ACC112 (cell line): Measurements from ENCODE around the gene SCAP.

Experiments
- H2AFZ ChIP-seq: fragments of 200-600 bp; sonication (generic); one replicate; pipeline ENCODE4 v1.6.0; 2017; ENCODE audit warnings: antibody characterized with exemption, low read length; ENCODE audit not compliant: unreplicated experiment
- H3K27ac ChIP-seq: fragments of 200-600 bp; sonication (generic); 2 replicates; pipeline ENCODE4 v1.5.1; 2014; ENCODE audit warnings: low read depth, mild to moderate bottlenecking, antibody characterized with exemption, low read length, moderate library complexity
- H3K27me3 ChIP-seq: fragments of 200-600 bp; sonication (generic); 2 replicates; pipeline ENCODE4 v1.6.1; 2014; ENCODE audit warnings: mild to moderate bottlenecking, antibody characterized with exemption, low read length, moderate library complexity, mixed read lengths; ENCODE audit not compliant: insufficient read depth
- H3K36me3 ChIP-seq: fragments of 200-600 bp; sonication (generic); 2 replicates; pipeline ENCODE4 v1.6.1; 2016; ENCODE audit warnings: mild to moderate bottlenecking, antibody characterized with exemption, low read length, moderate library complexity, mixed read lengths; ENCODE audit not compliant: insufficient read depth
- H3K4me1 ChIP-seq: fragments of 200-600 bp; sonication (generic); one replicate; pipeline ENCODE4 v1.6.1; 2016; ENCODE audit warnings: low read length, mixed read lengths; ENCODE audit not compliant: insufficient read depth, unreplicated experiment, control insufficient read depth
- H3K4me3 ChIP-seq: fragments of 200-600 bp; sonication (generic); 2 replicates; pipeline ENCODE4 v1.5.1; 2014; ENCODE audit warnings: mild to moderate bottlenecking, low read depth, low read length
- H3K79me2 ChIP-seq: fragments of 200-600 bp; sonication (generic); one replicate; pipeline ENCODE4 v1.6.0; 2016; ENCODE audit warnings: low read length; ENCODE audit not compliant: control insufficient read depth, unreplicated experiment, insufficient read depth

The SCAP gene

GRCh38 chr3:47423548-47424145, 52.1 kb downstream of the SCAP start:
- Histone ChIP-seq H3K79me2 (no peaks in the 10 kb centered on the region), H3K27ac (no peak overlapping the region), H3K4me1 (peaks cover 8% of the 10 kb centered on the region), H3K36me3 (peaks cover 8% of the 10 kb centered on the region; the same call in 1 of the 2 replicates), H3K4me3 (no peak overlapping the region), H2AFZ (no peak overlapping the region), H3K27me3 (no peaks in the 10 kb centered on the region)

GRCh38 chr3:47422743-47423142, 53.0 kb downstream of the SCAP start:
- peaks cover 8% of the 10 kb centered on the region for H3K4me1 ChIP-seq
- no peaks in the 10 kb centered on the region for H3K79me2 ChIP-seq
- no peak overlapping the region for H3K27ac ChIP-seq
- no peaks in the 10 kb centered on the region for H3K27me3 ChIP-seq
- no peak overlapping the region for H3K4me3 ChIP-seq
- no peak overlapping the region for H2AFZ ChIP-seq
- peaks cover 8% of the 10 kb centered on the region; the same call in 1 of the 2 replicates for H3K36me3 ChIP-seq

GRCh38 chr3:47421741-47422649, 53.7 kb downstream of the SCAP start:
- Histone ChIP-seq H3K79me2 (no peaks in the 10 kb centered on the region), H3K27ac (no peak overlapping the region), H3K36me3 (peaks cover 8% of the 10 kb centered on the region; the same call in 1 of the 2 replicates), H3K27me3 (no peaks in the 10 kb centered on the region), H3K4me1 (peaks cover 8% of the 10 kb centered on the region), H3K4me3 (no peak overlapping the region), H2AFZ (no peak overlapping the region)

GRCh38 chr3:47420511-47421484, 54.9 kb downstream of the SCAP start:
- Histone ChIP-seq H3K4me3 (no peak overlapping the region), H3K79me2 (no peaks in the 10 kb centered on the region), H3K27me3 (no peaks in the 10 kb centered on the region), H2AFZ (peak overlapping the region; percentile 20), H3K4me1 (peaks cover 8% of the 10 kb centered on the region), H3K27ac (peak overlapping the region; percentile 5; the same call in 1 of the 2 replicates), H3K36me3 (peaks cover 8% of the 10 kb centered on the region; the same call in 1 of the 2 replicates)

GRCh38 chr3:47420044-47420430, 55.7 kb downstream of the SCAP start:
- no peak overlapping the region for H2AFZ ChIP-seq
- no peak overlapping the region for H3K4me3 ChIP-seq
- H3K27ac ChIP-seq, result no peak overlapping the region
- no peaks in the 10 kb centered on the region for H3K79me2 ChIP-seq
- H3K4me1 ChIP-seq, result peaks cover 8% of the 10 kb centered on the region
- peaks cover 11% of the 10 kb centered on the region; the same call in 1 of the 2 replicates for H3K36me3 ChIP-seq
- no peaks in the 10 kb centered on the region for H3K27me3 ChIP-seq

- no peaks in the 10 kb centered on the region for H3K79me2 ChIP-seq
- no peak overlapping the region for H3K4me3 ChIP-seq
- no peak overlapping the region for H2AFZ ChIP-seq
- H3K4me1 ChIP-seq, result peaks cover 8% of the 10 kb centered on the region
- peaks cover 15% of the 10 kb centered on the region; the same call in 1 of the 2 replicates for H3K36me3 ChIP-seq
- no peaks in the 10 kb centered on the region for H3K27me3 ChIP-seq
- no peak overlapping the region for H3K27ac ChIP-seq
Observed at GRCh38 chr3:47419083-47420043, 56.4 kb downstream of the SCAP start.

GRCh38 chr3:47418167-47419082, 57.3 kb downstream of the SCAP start:
- H3K27ac ChIP-seq, result no peak overlapping the region
- H2AFZ ChIP-seq, result no peak overlapping the region
- H3K4me1 ChIP-seq, result peaks cover 11% of the 10 kb centered on the region
- no peaks in the 10 kb centered on the region for H3K79me2 ChIP-seq
- no peaks in the 10 kb centered on the region for H3K27me3 ChIP-seq
- H3K36me3 ChIP-seq, result peaks cover 19% of the 10 kb centered on the region; the same call in 1 of the 2 replicates
- no peak overlapping the region for H3K4me3 ChIP-seq

GRCh38 chr3:47416041-47416440, 59.7 kb downstream of the SCAP start:
- H3K4me1 ChIP-seq, result peaks cover 3% of the 10 kb centered on the region
- H3K4me3 ChIP-seq, result no peak overlapping the region
- no peak overlapping the region for H2AFZ ChIP-seq
- no peak overlapping the region for H3K27ac ChIP-seq
- H3K79me2 ChIP-seq, result no peaks in the 10 kb centered on the region
- H3K27me3 ChIP-seq, result no peaks in the 10 kb centered on the region
- peaks cover 26% of the 10 kb centered on the region; the same call in 1 of the 2 replicates for H3K36me3 ChIP-seq
